ENCODE data around the gene CIAO1. TPM values are rescaled to one million over a fixed set of nuclear protein-coding genes. Genes with fewer than 3 reads are reported as not detected.

Gene CIAO1
- total RNA-seq, 1 donor from 2014 or later: 63.7 TPM

DNA sequence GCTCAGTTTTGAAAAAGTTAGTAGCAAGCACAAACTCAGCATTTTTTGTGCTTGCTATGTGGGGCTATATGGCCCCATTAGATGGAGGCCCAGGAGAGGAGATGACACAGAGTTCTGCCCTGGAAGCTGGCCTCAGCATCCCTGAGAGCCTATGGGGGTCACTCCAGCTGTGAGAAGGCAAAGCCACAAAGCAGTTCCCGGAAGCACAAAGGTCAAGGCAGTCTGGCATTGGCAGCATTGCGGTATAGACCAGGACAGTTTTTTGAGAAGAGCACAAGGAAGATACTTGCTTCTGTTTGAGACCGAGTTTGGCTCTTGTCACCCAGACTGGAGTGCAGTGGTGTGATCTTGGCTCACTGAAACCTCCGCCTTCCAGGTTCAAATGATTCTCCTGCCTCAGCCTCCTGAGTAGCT is 51.6 kb downstream of the CIAO1 start:
- no peak overlapping the region for H3K27ac Mint-ChIP-seq (ENCODE audit: unreplicated experiment)
- peaks cover 4% of the 10 kb centered on the region for H3K4me1 Mint-ChIP-seq (ENCODE audit: unreplicated experiment)
- no peak for DNase-seq (ENCODE audit: low spot score)
- H3K36me3 Mint-ChIP-seq (ENCODE audit: low read depth, unreplicated experiment): no peaks in the 10 kb centered on the region
- H3K27me3 Mint-ChIP-seq (ENCODE audit: unreplicated experiment): peaks cover 5% of the 10 kb centered on the region
- no peak overlapping the region for H3K4me3 Mint-ChIP-seq (ENCODE audit: unreplicated experiment)
- no peaks in the 10 kb centered on the region for H3K9me3 Mint-ChIP-seq (ENCODE audit: unreplicated experiment)
- TF ChIP-seq, protein P1, sequence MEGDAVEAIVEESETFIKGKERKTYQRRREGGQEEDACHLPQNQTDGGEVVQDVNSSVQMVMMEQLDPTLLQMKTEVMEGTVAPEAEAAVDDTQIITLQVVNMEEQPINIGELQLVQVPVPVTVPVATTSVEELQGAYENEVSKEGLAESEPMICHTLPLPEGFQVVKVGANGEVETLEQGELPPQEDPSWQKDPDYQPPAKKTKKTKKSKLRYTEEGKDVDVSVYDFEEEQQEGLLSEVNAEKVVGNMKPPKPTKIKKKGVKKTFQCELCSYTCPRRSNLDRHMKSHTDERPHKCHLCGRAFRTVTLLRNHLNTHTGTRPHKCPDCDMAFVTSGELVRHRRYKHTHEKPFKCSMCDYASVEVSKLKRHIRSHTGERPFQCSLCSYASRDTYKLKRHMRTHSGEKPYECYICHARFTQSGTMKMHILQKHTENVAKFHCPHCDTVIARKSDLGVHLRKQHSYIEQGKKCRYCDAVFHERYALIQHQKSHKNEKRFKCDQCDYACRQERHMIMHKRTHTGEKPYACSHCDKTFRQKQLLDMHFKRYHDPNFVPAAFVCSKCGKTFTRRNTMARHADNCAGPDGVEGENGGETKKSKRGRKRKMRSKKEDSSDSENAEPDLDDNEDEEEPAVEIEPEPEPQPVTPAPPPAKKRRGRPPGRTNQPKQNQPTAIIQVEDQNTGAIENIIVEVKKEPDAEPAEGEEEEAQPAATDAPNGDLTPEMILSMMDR (IDR thresholded peaks at IDR 0.05; ENCODE audit: unreplicated experiment): no peak

- Mint-ChIP-seq H3K27ac (ENCODE audit: unreplicated experiment) (no peak overlapping the region), H3K36me3 (ENCODE audit: low read depth, unreplicated experiment) (no peaks in the 10 kb centered on the region), H3K9me3 (ENCODE audit: unreplicated experiment) (no peaks in the 10 kb centered on the region), H3K27me3 (ENCODE audit: unreplicated experiment) (peaks cover 10% of the 10 kb centered on the region), H3K4me3 (ENCODE audit: unreplicated experiment) (no peak overlapping the region), H3K4me1 (ENCODE audit: unreplicated experiment) (peaks cover 4% of the 10 kb centered on the region)
- TF ChIP-seq, protein P1 (IDR thresholded peaks at IDR 0.05; ENCODE audit: unreplicated experiment): no peak
- no peak for DNase-seq (ENCODE audit: low spot score)
Measured at GRCh38 chr2:96318723-96319122, 52.7 kb downstream of the CIAO1 start.

- no peak overlapping the region for H3K27ac Mint-ChIP-seq (ENCODE audit: unreplicated experiment)
- no peak for DNase-seq (ENCODE audit: low spot score)
- peaks cover 10% of the 10 kb centered on the region for H3K27me3 Mint-ChIP-seq (ENCODE audit: unreplicated experiment)
- peaks cover 5% of the 10 kb centered on the region for H3K4me1 Mint-ChIP-seq (ENCODE audit: unreplicated experiment)
- no peak overlapping the region for H3K4me3 Mint-ChIP-seq (ENCODE audit: unreplicated experiment)
- TF ChIP-seq, protein P1 (IDR thresholded peaks at IDR 0.05; ENCODE audit: unreplicated experiment): no peak
- no peaks in the 10 kb centered on the region for H3K36me3 Mint-ChIP-seq (ENCODE audit: low read depth, unreplicated experiment)
- no peaks in the 10 kb centered on the region for H3K9me3 Mint-ChIP-seq (ENCODE audit: unreplicated experiment)
Measured at GRCh38 chr2:96319396-96319795, 53.4 kb downstream of the CIAO1 start.

DNA sequence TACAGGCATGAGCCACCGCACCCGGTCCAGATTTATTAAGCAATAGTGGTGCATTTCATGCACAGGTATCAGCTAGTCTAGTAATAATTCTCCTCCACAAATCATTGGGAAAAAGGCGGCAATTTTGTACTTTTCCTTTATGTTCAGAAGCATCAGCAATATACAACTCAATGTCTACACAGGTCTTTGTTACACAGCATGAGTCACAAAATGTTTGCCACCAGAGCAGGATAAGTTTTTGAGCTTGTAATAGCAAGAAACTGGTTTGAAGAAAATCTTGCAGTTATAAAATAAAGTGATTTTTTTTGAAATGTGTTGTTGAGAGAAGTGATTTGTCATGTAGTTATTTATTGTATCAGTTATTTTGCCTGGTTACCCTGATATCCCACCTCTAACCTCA is 54.3 kb downstream of the CIAO1 start:
- no peak overlapping the region for H3K27ac Mint-ChIP-seq (ENCODE audit: unreplicated experiment)
- peaks cover 10% of the 10 kb centered on the region for H3K27me3 Mint-ChIP-seq (ENCODE audit: unreplicated experiment)
- DNase-seq (ENCODE audit: low spot score): no peak
- H3K4me1 Mint-ChIP-seq (ENCODE audit: unreplicated experiment): peaks cover 10% of the 10 kb centered on the region
- H3K36me3 Mint-ChIP-seq (ENCODE audit: low read depth, unreplicated experiment): no peaks in the 10 kb centered on the region
- no peak overlapping the region for H3K4me3 Mint-ChIP-seq (ENCODE audit: unreplicated experiment)
- H3K9me3 Mint-ChIP-seq (ENCODE audit: unreplicated experiment): no peaks in the 10 kb centered on the region
- TF ChIP-seq, protein P1 (IDR thresholded peaks at IDR 0.05; ENCODE audit: unreplicated experiment): no peak

GRCh38 chr2:96320728-96321622 is 55.0 kb downstream of the CIAO1 start:
- Mint-ChIP-seq H3K27ac (ENCODE audit: unreplicated experiment) (peak overlapping the region; percentile 37), H3K36me3 (ENCODE audit: low read depth, unreplicated experiment) (no peaks in the 10 kb centered on the region), H3K9me3 (ENCODE audit: unreplicated experiment) (no peaks in the 10 kb centered on the region), H3K27me3 (ENCODE audit: unreplicated experiment) (peaks cover 10% of the 10 kb centered on the region), H3K4me3 (ENCODE audit: unreplicated experiment) (peak overlapping the region; percentile 70), H3K4me1 (ENCODE audit: unreplicated experiment) (peaks cover 12% of the 10 kb centered on the region)
- TF ChIP-seq, protein P1 (IDR thresholded peaks at IDR 0.05; ENCODE audit: unreplicated experiment): no peak
- peak; percentile 53 for DNase-seq (ENCODE audit: low spot score)

Data from endothelial cell (in vitro differentiated cells).